ENCODE measurements around the gene NTN4.

GRCh38 chr12:95672166-95672565 lies 118.4 kb downstream of the NTN4 start:
- TF ChIP-seq RAD21 (IDR thresholded peaks at IDR 0.05) (no peak), TAF1 (conservative IDR thresholded peaks at IDR 0.05) (no peak), ATF3 (IDR thresholded peaks at IDR 0.05) (no peak)

All from liver (tissue), 2 donors.